Breast epithelium (tissue), 4 donors: ENCODE data around the gene KRTAP12-1. TPM values are rescaled to one million over a fixed set of nuclear protein-coding genes. Genes with fewer than 3 reads are reported as not detected.
"Not testable (repeated sequence)": the region's sequence is repeated elsewhere in the genome, so short reads cannot be mapped to it uniquely, and the experiment has no call there.

Experiments
- DNase-seq, 2 donors: peaks; one replicate each; pipeline ENCODE4 v3.0.0-alpha.2; 2019; ENCODE audit warnings: low spot score in 2 of 2
- H3K27ac ChIP-seq, 2 donors: fragments of 200-600 bp; sonication (generic) in 1 of 2; one replicate each; pipeline ENCODE4 v1.5.1; 2016 to 2019; ENCODE audit warnings: mild to moderate bottlenecking in 1 of 2
- H3K27me3 ChIP-seq, 2 donors: fragments of 200-600 bp; sonication (generic) in 1 of 2; one replicate each; pipeline versions ENCODE4 v1.5.1 to v1.6.0; 2017 to 2019; ENCODE audit warnings: control low read depth in 1 of 2, mild to moderate bottlenecking in 1 of 2
- H3K36me3 ChIP-seq: fragments of 200-600 bp; one replicate; pipeline ENCODE4 v1.5.1; 2019
- H3K4me1 ChIP-seq, 2 donors: fragments of 200-600 bp; sonication (generic); one replicate each; pipeline ENCODE4 v1.5.1; 2016 to 2019; ENCODE audit warnings: control low read depth in 1 of 2
- H3K4me3 ChIP-seq, 3 donors: fragments of 200-600 bp; sonication (generic); 1 replicate in 2 of 3; 2 replicates in 1 of 3; pipeline ENCODE4 v1.5.1; 2016 to 2019; ENCODE audit warnings: mild to moderate bottlenecking in 3 of 3, moderate library complexity in 2 of 3
- H3K9me3 ChIP-seq, 2 donors: fragments of 200-600 bp; sonication (generic) in 1 of 2; one replicate each; pipeline ENCODE4 v1.5.1; 2016 to 2019; ENCODE audit warnings: control low read depth in 1 of 2
- POLR2A ChIP-seq: fragments of 450-650 bp; IDR thresholded peaks from one replicate; pipeline ENCODE4 v1.6.1; 2016; ENCODE audit warnings: antibody characterized with exemption, mild to moderate bottlenecking, moderate library complexity
- POLR2AphosphoS5 ChIP-seq, 3 donors: sonication (generic); formaldehyde crosslinking; IDR thresholded peaks; one replicate each; pipeline ENCODE4 v1.6.1; 2017; ENCODE audit warnings: antibody characterized with exemption in 3 of 3
- intact Hi-C: fragments of 100-400 bp; cut with DNase I; formaldehyde crosslinking; loops from one replicate; pipeline ENCODE4 v1.15.1; 2023; ENCODE audit warnings: low total_unique reads
- total RNA-seq, 3 donors: library from RNA; depleted of rRNA; stranded (reverse); fragments of >200 nt; gene quantifications; one replicate each; pipeline ENCODE4 v1.1.0, GENCODE V29; 2016
- TF ChIP-seq, protein P1 (sequence below), 3 donors: fragments of 450-650 bp; IDR thresholded peaks; one replicate each; pipeline ENCODE4 v1.5.1; 2016 to 2017; ENCODE audit warnings: antibody characterized with exemption in 3 of 3, mild to moderate bottlenecking in 3 of 3, moderate library complexity in 3 of 3

Gene KRTAP12-1
- total RNA-seq, 3 donors from 2014 or later = not detected

DNA sequence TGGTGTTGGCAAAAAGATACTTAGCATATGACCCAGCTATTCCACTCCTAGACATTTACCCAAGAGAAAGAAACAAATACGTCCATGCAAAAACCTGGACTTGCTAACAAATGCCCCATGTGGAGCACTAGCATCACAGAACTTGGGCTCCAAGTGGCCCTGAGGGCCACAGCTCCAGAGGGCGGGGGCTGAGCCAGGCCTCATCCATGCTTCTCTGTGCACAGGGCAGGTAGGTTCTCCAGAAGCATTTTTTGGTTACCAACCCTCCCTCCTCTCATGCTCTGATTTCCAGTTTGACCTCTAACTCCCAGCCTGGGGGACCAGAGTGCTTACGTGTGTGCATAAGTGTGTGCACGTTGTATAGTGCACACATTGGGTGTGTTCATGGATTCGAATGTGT, 17.3 kb downstream of the KRTAP12-1 start:
- Histone ChIP-seq H3K4me1 (no peaks in the 10 kb centered on the region), H3K27ac (no peak overlapping the region), H3K36me3 (no peaks in the 10 kb centered on the region), H3K27me3 (no peaks in the 10 kb centered on the region), H3K4me3 (no peak overlapping the region), H3K9me3 (no peaks in the 10 kb centered on the region)
- intact Hi-C loops = no loop called here
- TF ChIP-seq, protein P1, sequence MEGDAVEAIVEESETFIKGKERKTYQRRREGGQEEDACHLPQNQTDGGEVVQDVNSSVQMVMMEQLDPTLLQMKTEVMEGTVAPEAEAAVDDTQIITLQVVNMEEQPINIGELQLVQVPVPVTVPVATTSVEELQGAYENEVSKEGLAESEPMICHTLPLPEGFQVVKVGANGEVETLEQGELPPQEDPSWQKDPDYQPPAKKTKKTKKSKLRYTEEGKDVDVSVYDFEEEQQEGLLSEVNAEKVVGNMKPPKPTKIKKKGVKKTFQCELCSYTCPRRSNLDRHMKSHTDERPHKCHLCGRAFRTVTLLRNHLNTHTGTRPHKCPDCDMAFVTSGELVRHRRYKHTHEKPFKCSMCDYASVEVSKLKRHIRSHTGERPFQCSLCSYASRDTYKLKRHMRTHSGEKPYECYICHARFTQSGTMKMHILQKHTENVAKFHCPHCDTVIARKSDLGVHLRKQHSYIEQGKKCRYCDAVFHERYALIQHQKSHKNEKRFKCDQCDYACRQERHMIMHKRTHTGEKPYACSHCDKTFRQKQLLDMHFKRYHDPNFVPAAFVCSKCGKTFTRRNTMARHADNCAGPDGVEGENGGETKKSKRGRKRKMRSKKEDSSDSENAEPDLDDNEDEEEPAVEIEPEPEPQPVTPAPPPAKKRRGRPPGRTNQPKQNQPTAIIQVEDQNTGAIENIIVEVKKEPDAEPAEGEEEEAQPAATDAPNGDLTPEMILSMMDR (IDR thresholded peaks at IDR 0.05) = no peak
- TF ChIP-seq POLR2AphosphoS5 (IDR thresholded peaks at IDR 0.05) (no peak), POLR2A (no peak)
- no peak for DNase-seq

GRCh38 chr21:44661567-44661966, 20.4 kb downstream of the KRTAP12-1 start:
- H3K9me3 ChIP-seq, H3K4me1 ChIP-seq, H3K4me3 ChIP-seq, intact Hi-C loops, DNase-seq, H3K27ac ChIP-seq, H3K27me3 ChIP-seq, H3K36me3 ChIP-seq: not testable (repeated sequence)

- no peaks in the 10 kb centered on the region for H3K36me3 ChIP-seq
- intact Hi-C loops = no loop called here
- H3K9me3 ChIP-seq = peaks cover 11 to 13% of the 10 kb centered on the region in 2 donors
- H3K4me3 ChIP-seq = no peak overlapping the region
- no peak overlapping the region for H3K27ac ChIP-seq
- no peak for DNase-seq
- H3K27me3 ChIP-seq = peaks cover 0 to 10% of the 10 kb centered on the region in 2 donors
- H3K4me1 ChIP-seq = no peaks in the 10 kb centered on the region
- TF ChIP-seq, protein P1 (IDR thresholded peaks at IDR 0.05) = no peak
- TF ChIP-seq POLR2AphosphoS5 (IDR thresholded peaks at IDR 0.05) (no peak), POLR2A (no peak)
These were observed 22.9 kb downstream of the KRTAP12-1 start for GRCh38 chr21:44658913-44659595.

- H3K27me3 ChIP-seq = peaks cover 0 to 10% of the 10 kb centered on the region in 2 donors
- intact Hi-C loops = no loop called here
- H3K4me1 ChIP-seq = no peaks in the 10 kb centered on the region
- H3K4me3 ChIP-seq = no peak overlapping the region
- DNase-seq = no peak
- peaks cover 11 to 14% of the 10 kb centered on the region in 2 donors for H3K9me3 ChIP-seq
- H3K36me3 ChIP-seq = no peaks in the 10 kb centered on the region
- H3K27ac ChIP-seq = no peak overlapping the region
- TF ChIP-seq POLR2A (no peak), POLR2AphosphoS5 (IDR thresholded peaks at IDR 0.05) (no peak)
- TF ChIP-seq, protein P1 (IDR thresholded peaks at IDR 0.05) = no peak
These were observed 23.4 kb downstream of the KRTAP12-1 start for GRCh38 chr21:44658541-44658910.

DNA sequence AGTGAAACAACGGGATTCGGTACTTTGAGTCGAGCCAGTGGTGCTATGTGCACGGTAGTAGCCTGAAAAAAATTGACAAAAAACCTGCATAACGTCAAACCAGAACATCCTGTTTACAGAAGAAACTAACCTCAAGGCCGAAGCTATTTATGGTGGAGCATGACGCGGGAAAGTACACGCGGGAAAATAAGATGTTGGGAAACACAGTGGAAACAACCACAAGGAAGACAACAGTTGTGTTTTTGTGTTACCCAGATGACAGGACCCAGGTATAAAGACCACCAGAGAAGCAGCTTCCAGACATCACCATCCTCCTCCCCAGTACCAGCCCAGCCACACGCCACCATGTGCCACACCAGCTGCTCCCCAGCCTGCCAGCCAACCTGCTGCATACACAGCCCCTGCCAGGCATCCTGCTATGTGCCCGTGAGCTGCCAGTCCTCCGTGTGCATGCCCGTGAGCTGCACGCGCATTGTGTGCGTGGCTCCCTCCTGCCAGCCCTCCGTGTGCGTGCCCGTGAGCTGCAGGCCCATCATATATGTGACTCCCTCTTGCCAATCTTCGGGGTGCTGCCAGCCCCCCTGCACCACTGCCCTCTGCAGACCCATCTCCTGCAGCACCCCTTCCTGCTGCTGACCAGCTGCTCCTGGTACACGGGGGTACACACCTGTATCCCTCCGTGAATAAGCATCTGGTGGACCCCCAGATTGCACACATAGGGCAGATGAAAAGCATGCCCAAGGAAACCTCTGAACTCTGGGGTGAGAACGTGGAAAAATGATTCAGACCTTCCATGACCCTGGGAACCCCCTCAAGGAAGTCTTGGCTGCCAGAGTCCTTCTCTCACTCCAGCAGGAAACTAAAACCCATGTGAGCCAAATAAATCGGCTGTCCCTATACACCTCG, 24.1 kb downstream of the KRTAP12-1 start, which contains the start of gene KRTAP12-3:
TSS of gene KRTAP12-3 (plus strand) at position 298 of the 906 bp plus-strand sequence. CDS start at position 346, 48 bp downstream.
- H3K4me1 ChIP-seq = no peaks in the 10 kb centered on the region
- no peak for TF ChIP-seq POLR2AphosphoS5 (IDR thresholded peaks at IDR 0.05)
- TF ChIP-seq, protein P1 (IDR thresholded peaks at IDR 0.05) = no peak
- no peak for TF ChIP-seq POLR2A
- intact Hi-C loops = no loop called here
- no peak within 1 kb of the TSS for H3K4me3 ChIP-seq
- peaks cover 11 to 14% of the 10 kb centered on the region in 2 donors for H3K9me3 ChIP-seq
- H3K27ac ChIP-seq = no peak within 1 kb of the TSS
- H3K27me3 ChIP-seq = peaks cover 0 to 10% of the 10 kb centered on the region in 2 donors
- no peak for DNase-seq
- no peaks in the 10 kb centered on the region for H3K36me3 ChIP-seq
